ENCODE measurements around the gene EPHB4.
A peak's percentile ranks its signal among the peaks of the same experiment; 100 is the strongest.
"Not testable (repeated sequence)": the region's sequence is repeated elsewhere in the genome, so short reads cannot be mapped to it uniquely, and the experiment has no call there.

The EPHB4 gene

GRCh38 chr7:100861616-100861985 is 34.3 kb upstream of the EPHB4 start:
- Mint-ChIP-seq H3K4me1 (ENCODE audit: low read depth) (peaks cover 4% of the 10 kb centered on the region), H3K9me3 (no peaks in the 10 kb centered on the region), H3K27me3 (ENCODE audit: low read depth) (no peaks in the 10 kb centered on the region), H3K4me3 (no peak overlapping the region), H3K27ac (no peak overlapping the region), H3K36me3 (ENCODE audit: low read depth) (peaks cover 28% of the 10 kb centered on the region)

GRCh38 chr7:100860702-100861615 is 33.6 kb upstream of the EPHB4 start:
- Mint-ChIP-seq H3K27ac (no peak overlapping the region), H3K9me3 (no peaks in the 10 kb centered on the region), H3K4me3 (no peak overlapping the region), H3K27me3 (ENCODE audit: low read depth) (no peaks in the 10 kb centered on the region), H3K4me1 (ENCODE audit: low read depth) (peaks cover 4% of the 10 kb centered on the region), H3K36me3 (ENCODE audit: low read depth) (peaks cover 28% of the 10 kb centered on the region)

DNA sequence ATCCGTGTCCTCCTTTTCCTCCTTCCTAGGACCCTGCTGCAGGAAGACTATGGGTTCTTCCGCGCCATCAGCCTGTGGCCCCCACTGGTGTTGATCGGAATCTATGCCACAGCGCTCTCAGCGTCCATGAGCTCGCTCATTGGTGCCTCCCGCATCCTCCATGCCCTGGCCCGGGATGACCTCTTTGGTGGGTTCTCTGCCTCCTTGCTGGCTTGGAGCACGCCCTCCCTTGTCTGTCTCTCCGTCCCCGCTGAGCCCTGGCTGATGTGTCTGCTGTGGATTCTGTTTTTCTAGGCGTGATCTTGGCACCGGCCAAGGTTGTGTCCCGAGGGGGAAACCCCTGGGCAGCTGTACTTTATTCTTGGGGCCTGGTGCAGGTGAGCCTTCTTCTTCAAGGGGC is 32.5 kb upstream of the EPHB4 start:
- Mint-ChIP-seq H3K27ac (no peak overlapping the region), H3K4me1 (ENCODE audit: low read depth) (peaks cover 2% of the 10 kb centered on the region)

GRCh38 chr7:100856871-100857282 is 29.6 kb upstream of the EPHB4 start:
- no peaks in the 10 kb centered on the region for H3K27me3 Mint-ChIP-seq (ENCODE audit: low read depth)
- H3K4me1 Mint-ChIP-seq (ENCODE audit: low read depth) = peaks cover 13% of the 10 kb centered on the region
- H3K9me3 Mint-ChIP-seq = no peaks in the 10 kb centered on the region
- H3K4me3 Mint-ChIP-seq = no peak overlapping the region
- peaks cover 21% of the 10 kb centered on the region for H3K36me3 Mint-ChIP-seq (ENCODE audit: low read depth)
- no peak overlapping the region for H3K27ac Mint-ChIP-seq

More for the DNA sequence above, 32.5 kb upstream of the EPHB4 start:
- Mint-ChIP-seq H3K27me3 (ENCODE audit: low read depth) (no peaks in the 10 kb centered on the region), H3K4me3 (no peak overlapping the region), H3K36me3 (ENCODE audit: low read depth) (peaks cover 29% of the 10 kb centered on the region), H3K9me3 (no peaks in the 10 kb centered on the region)

- no peaks in the 10 kb centered on the region for H3K27me3 Mint-ChIP-seq (ENCODE audit: low read depth)
- no peak overlapping the region for H3K4me3 Mint-ChIP-seq
- H3K4me1 Mint-ChIP-seq (ENCODE audit: low read depth) = peaks cover 14% of the 10 kb centered on the region
- H3K27ac Mint-ChIP-seq = no peak overlapping the region
- H3K36me3 Mint-ChIP-seq (ENCODE audit: low read depth) = peaks cover 17% of the 10 kb centered on the region
- H3K9me3 Mint-ChIP-seq = no peaks in the 10 kb centered on the region
Observed at GRCh38 chr7:100855515-100855914, 28.2 kb upstream of the EPHB4 start.

DNA sequence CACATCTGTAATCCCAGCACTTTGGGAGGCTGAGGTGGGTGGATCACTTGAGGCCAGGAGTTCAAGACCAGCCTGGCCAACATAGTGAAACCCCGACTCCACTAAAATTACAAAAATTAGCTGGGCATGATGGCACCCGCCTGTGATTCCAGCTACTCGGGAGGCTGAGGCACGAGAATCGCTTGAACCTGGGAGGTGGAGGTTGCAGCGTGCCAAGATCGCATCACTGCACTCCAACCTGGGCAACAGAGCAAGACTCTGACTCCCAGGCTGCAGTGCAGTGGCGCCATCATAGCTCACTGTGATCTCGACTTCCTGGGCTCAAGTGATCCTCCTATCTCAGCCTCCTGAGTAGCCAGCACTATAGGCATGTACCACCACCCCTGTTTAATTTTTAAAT is 27.6 kb upstream of the EPHB4 start:
- not testable (repeated sequence) for H3K9me3 Mint-ChIP-seq; H3K27ac Mint-ChIP-seq; H3K4me3 Mint-ChIP-seq; H3K27me3 Mint-ChIP-seq (ENCODE audit: low read depth)
- Mint-ChIP-seq H3K36me3 (ENCODE audit: low read depth) (peaks cover 12% of the 10 kb centered on the region), H3K4me1 (ENCODE audit: low read depth) (peaks cover 14% of the 10 kb centered on the region)

DNA sequence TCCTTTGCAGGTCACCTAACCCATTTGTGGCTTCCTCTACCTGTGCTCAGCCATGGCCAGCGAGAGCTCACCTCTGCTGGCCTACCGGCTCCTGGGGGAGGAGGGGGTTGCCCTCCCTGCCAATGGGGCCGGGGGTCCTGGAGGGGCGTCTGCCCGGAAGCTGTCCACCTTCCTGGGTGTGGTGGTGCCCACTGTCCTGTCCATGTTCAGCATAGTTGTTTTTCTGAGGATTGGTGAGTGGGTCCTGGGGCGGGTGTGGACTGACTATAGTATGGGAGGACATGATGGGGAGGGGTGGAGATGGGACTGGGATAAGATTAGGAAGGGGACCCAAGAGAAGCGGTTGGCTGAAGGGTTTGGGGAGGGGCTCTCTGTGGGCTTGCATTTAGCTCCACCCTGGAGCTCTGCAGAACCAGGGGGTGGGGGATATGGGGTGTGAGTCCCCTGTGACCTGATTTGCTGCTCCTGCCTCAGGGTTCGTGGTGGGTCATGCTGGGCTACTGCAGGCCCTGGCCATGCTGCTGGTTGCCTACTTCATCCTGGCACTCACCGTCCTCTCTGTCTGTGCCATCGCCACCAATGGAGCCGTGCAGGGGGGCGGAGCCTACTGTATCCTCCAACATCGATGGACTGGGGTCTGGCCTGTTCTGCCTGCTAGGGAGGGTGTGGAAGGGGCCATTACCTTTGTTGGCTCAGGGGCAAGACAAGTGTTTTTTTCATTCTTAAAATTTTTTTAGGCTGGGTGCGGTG is 27.0 kb upstream of the EPHB4 start:
- Mint-ChIP-seq H3K27ac (no peak overlapping the region), H3K4me3 (peak overlapping the region; percentile 92), H3K4me1 (ENCODE audit: low read depth) (peaks cover 14% of the 10 kb centered on the region), H3K27me3 (ENCODE audit: low read depth) (no peaks in the 10 kb centered on the region), H3K9me3 (no peaks in the 10 kb centered on the region), H3K36me3 (ENCODE audit: low read depth) (peaks cover 12% of the 10 kb centered on the region)

- H3K36me3 Mint-ChIP-seq (ENCODE audit: low read depth) = peaks cover 8% of the 10 kb centered on the region
- H3K4me1 Mint-ChIP-seq (ENCODE audit: low read depth) = peaks cover 14% of the 10 kb centered on the region
- H3K27me3 Mint-ChIP-seq (ENCODE audit: low read depth) = no peaks in the 10 kb centered on the region
- peak within 1 kb of the TSS; percentile 92 for H3K4me3 Mint-ChIP-seq
- H3K27ac Mint-ChIP-seq = peak within 1 kb of the TSS; percentile 57
- H3K9me3 Mint-ChIP-seq = no peaks in the 10 kb centered on the region
Observed at GRCh38 chr7:100852048-100852872, 24.9 kb upstream of the EPHB4 start, which contains the start of gene SLC12A9. Gene SLC12A9, plus strand, starts transcription at chr7:100852713. Its CDS starts 1,485 bp downstream, at chr7:100854198.

DNA sequence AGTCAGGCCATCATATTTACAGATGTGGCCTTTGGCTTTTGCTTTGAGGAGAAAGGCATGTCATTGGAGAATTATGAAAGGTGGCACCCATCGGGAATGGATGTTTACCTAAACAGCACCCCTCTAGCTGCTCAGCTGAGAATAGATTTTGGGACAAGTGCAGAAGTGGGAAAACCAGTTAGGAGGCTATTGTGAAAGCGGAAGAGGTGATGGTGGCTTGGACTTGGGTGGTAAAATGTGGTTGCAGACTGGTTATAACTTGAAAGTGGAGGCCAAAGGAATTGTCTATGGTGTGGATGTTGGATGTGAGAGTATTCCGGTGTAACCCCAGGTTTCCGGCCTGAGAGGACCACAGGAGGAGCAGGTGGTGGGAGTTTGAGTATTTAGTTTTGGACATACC is 20.0 kb upstream of the EPHB4 start:
- H3K27me3 Mint-ChIP-seq (ENCODE audit: low read depth) = no peaks in the 10 kb centered on the region
- peaks cover 4% of the 10 kb centered on the region for H3K4me1 Mint-ChIP-seq (ENCODE audit: low read depth)
- no peak overlapping the region for H3K4me3 Mint-ChIP-seq
- H3K9me3 Mint-ChIP-seq = no peaks in the 10 kb centered on the region
- H3K27ac Mint-ChIP-seq = no peak overlapping the region
- no peaks in the 10 kb centered on the region for H3K36me3 Mint-ChIP-seq (ENCODE audit: low read depth)

DNA sequence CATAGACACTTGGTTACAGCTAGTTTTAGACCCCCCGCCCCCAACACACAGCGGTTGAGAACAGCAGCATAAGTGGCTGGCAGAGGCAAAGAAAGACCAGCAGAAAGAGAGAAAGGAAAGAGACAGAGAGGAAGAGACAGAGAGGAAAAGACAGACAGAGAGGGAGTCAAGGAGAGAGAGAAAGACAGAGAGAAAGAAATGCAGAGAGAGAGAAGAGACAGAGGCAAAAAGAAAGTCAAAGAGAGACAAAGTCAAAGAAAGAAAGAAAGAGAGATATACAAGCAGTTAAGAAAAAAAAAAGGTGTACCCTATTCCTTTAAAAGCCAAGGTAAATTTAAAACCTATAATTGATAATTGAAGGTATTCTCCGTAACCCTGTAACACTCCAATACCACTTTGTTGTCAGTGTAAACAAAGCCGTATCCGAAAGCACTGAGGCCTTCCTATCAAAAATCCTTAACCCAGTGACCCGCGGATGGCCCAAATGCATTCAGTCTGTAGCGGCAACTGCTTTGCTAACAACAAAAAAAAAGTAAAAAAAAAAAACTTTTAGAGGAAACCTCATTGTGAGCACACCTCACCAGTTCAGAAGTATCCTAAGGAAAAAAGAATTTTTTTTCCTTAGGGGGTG is 13.3 kb upstream of the EPHB4 start:
- H3K36me3 Mint-ChIP-seq (ENCODE audit: low read depth) = no peaks in the 10 kb centered on the region
- no peaks in the 10 kb centered on the region for H3K9me3 Mint-ChIP-seq
- H3K27ac Mint-ChIP-seq = no peak overlapping the region
- peaks cover 14% of the 10 kb centered on the region for H3K4me1 Mint-ChIP-seq (ENCODE audit: low read depth)
- H3K27me3 Mint-ChIP-seq (ENCODE audit: low read depth) = peaks cover 5% of the 10 kb centered on the region
- H3K4me3 Mint-ChIP-seq = no peak overlapping the region

DNA sequence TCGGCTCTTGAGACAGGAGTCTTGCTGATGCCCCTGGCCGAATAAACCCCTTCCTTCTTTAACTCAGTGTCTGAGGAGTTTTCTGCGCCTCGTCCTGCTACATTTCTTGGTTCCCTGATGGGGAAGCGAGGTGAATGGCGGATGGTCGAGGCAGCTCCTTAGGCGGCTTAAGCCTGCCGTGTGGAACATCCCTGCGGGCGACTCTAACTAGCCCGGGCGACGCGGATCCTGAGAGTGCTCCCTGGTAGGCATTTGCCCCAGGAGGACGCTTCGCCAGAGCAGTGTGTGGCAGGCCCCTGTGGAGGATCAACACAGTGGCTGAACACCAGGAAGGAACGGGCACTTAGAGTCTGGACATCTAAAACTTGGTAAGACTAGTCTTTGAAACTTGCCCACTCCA is 12.0 kb upstream of the EPHB4 start:
- peaks cover 5% of the 10 kb centered on the region for H3K27me3 Mint-ChIP-seq (ENCODE audit: low read depth)

GRCh38 chr7:100837099-100837836 is 9.9 kb upstream of the EPHB4 start:
- Mint-ChIP-seq H3K9me3 (no peaks in the 10 kb centered on the region), H3K27me3 (ENCODE audit: low read depth) (peaks cover 9% of the 10 kb centered on the region), H3K27ac (peak overlapping the region; percentile 70), H3K4me1 (ENCODE audit: low read depth) (peaks cover 14% of the 10 kb centered on the region), H3K4me3 (peak overlapping the region; percentile 72), H3K36me3 (ENCODE audit: low read depth) (no peaks in the 10 kb centered on the region)

More for the DNA sequence above, 12.0 kb upstream of the EPHB4 start:
- Mint-ChIP-seq H3K9me3 (no peaks in the 10 kb centered on the region), H3K36me3 (ENCODE audit: low read depth) (no peaks in the 10 kb centered on the region), H3K4me3 (no peak overlapping the region), H3K27ac (no peak overlapping the region), H3K4me1 (ENCODE audit: low read depth) (peaks cover 14% of the 10 kb centered on the region)

GRCh38 chr7:100836812-100837098 is 9.4 kb upstream of the EPHB4 start:
- H3K9me3 Mint-ChIP-seq = no peaks in the 10 kb centered on the region
- H3K27ac Mint-ChIP-seq = no peak overlapping the region
- H3K27me3 Mint-ChIP-seq (ENCODE audit: low read depth) = peaks cover 6% of the 10 kb centered on the region
- peaks cover 14% of the 10 kb centered on the region for H3K4me1 Mint-ChIP-seq (ENCODE audit: low read depth)
- no peaks in the 10 kb centered on the region for H3K36me3 Mint-ChIP-seq (ENCODE audit: low read depth)
- peak overlapping the region; percentile 72 for H3K4me3 Mint-ChIP-seq
